PC-9 (cell line): ENCODE data around the gene CDH13. TPM values are rescaled to one million over a fixed set of nuclear protein-coding genes. Genes with fewer than 3 reads are reported as not detected.

Experiments used
- BruUV-seq: library from RNA; stranded (reverse); fragments of 400-500 nt; replicated peaks from 2 replicates; lab custom pipeline; 2021; lab: Mats Ljungman, UMichigan
- CTCF ChIA-PET: fragments of 300-600 bp; sonication (Branson Sonifier 250); formaldehyde crosslinking; loops from one replicate; lab custom pipeline; 2022; ENCODE audit warnings: antibody characterized with exemption; lab: Charles Lee
- POLR2A ChIA-PET: fragments of 300-600 bp; sonication (Branson Sonifier 250); formaldehyde crosslinking; loops from one replicate; lab custom pipeline; 2022; ENCODE audit warnings: antibody characterized with exemption; ENCODE audit not compliant: unreplicated experiment; lab: Charles Lee
- DNase-seq, 2 experiments: peaks; one replicate each; pipeline versions ENCODE4 v3.0.0 to v3.0.0-alpha.2; 2015 to 2022; ENCODE audit warnings: mixed read lengths in 1 of 2
- H2AFZ ChIP-seq: fragments of 200-600 bp; sonication (generic); 2 replicates; pipeline ENCODE4 v1.8.1; 2017; ENCODE audit warnings: antibody characterized with exemption
- H3F3A ChIP-seq: fragments of 200-600 bp; sonication (generic); 2 replicates; pipeline ENCODE4 v1.8.1; 2017; ENCODE audit warnings: antibody characterized with exemption, mild to moderate bottlenecking, low read depth; ENCODE audit not compliant: insufficient read depth
- H3K27ac ChIP-seq: fragments of 200-600 bp; sonication (generic); 2 replicates; pipeline ENCODE4 v1.6.1; 2016; ENCODE audit warnings: mixed run types
- H3K27me3 ChIP-seq: fragments of 200-600 bp; sonication (generic); 2 replicates; pipeline ENCODE4 v1.6.1; 2016; ENCODE audit warnings: low read depth, mixed run types; ENCODE audit not compliant: insufficient read depth
- H3K36me3 ChIP-seq: fragments of 200-600 bp; sonication (generic); 2 replicates; pipeline ENCODE4 v1.6.1; 2016; ENCODE audit warnings: low read depth, mixed run types
- H3K4me1 ChIP-seq: fragments of 200-600 bp; sonication (generic); replicated peaks from 2 replicates; pipeline ENCODE4 v1.6.1; 2016; ENCODE audit warnings: mixed run types; ENCODE audit not compliant: insufficient read depth
- H3K4me2 ChIP-seq: fragments of 200-600 bp; sonication (generic); 2 replicates; pipeline ENCODE4 v1.6.1; 2017; ENCODE audit warnings: mixed run types
- H3K4me3 ChIP-seq: fragments of 200-600 bp; sonication (generic); 2 replicates; pipeline ENCODE4 v1.6.1; 2016; ENCODE audit warnings: mixed run types
- H3K79me2 ChIP-seq: fragments of 200-600 bp; sonication (generic); 2 replicates; pipeline ENCODE4 v1.6.1; 2017; ENCODE audit warnings: low read depth, mixed run types
- H3K9me2 ChIP-seq: fragments of 200-600 bp; sonication (generic); 2 replicates; pipeline ENCODE4 v1.8.1; 2017; ENCODE audit warnings: mild to moderate bottlenecking; ENCODE audit not compliant: insufficient read depth
- H3K9me3 ChIP-seq: fragments of 200-600 bp; sonication (generic); 2 replicates; pipeline ENCODE4 v1.8.1; 2016; ENCODE audit warnings: low read depth; ENCODE audit not compliant: insufficient read depth
- H4K20me1 ChIP-seq: fragments of 200-600 bp; sonication (generic); 2 replicates; pipeline ENCODE4 v1.8.1; 2017; ENCODE audit not compliant: insufficient read depth
- CTCF ChIP-seq: fragments of 200-600 bp; sonication (generic); conservative IDR thresholded peaks from 2 replicates; pipeline ENCODE4 v1.6.1; 2017; ENCODE audit warnings: mixed run types, antibody characterized with exemption, mild to moderate bottlenecking, moderate library complexity
- EZH2 ChIP-seq: fragments of 200-600 bp; sonication (generic); IDR thresholded peaks from 2 replicates; pipeline ENCODE4 v1.8.0; 2017; ENCODE audit warnings: antibody characterized with exemption, low read depth
- intact Hi-C: fragments of 100-400 bp; cut with micrococcal nuclease; formaldehyde crosslinking; loops from one replicate; pipeline ENCODE4 v1.10.0; 2022; ENCODE audit not compliant: unreplicated experiment
- total RNA-seq: library from RNA; stranded (reverse); gene quantifications from 2 replicates; pipeline ENCODE4 v1.2.3, GENCODE V29; 2021

The CDH13 gene
- total RNA-seq, 1 experiment from 2014 or later: 0.24 TPM

DNA sequence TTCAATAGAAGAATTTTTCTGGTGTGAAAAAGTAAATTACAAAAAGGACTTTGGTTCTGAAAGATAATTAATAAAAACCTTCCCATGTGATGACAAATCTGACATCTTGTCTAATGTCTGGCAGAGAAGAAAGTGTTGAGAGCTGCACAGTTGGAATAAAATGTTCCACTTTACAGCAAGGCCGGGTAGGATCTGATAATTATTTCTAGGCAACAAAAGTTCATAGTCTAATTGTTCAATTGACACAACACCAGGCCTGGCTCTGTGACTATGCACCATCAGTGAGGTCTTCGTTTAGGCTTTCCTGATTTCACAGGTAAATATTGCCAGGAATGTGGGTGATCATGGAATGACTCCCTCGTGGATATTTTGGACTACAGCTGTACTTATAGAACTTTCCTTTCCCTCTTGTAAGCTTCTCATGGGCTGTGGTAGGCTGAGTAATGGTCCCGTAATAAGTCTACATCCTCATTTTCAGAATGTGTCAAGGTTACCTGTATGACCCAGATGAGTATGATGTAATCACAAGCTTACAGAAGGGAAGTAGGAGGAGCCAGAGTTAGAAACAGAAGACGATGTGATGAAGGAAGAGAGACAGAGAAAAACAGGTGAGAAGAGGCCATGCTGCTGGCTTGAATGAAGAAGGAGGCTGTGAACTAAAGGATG is 217.0 kb downstream of the CDH13 start:
- no peaks in the 10 kb centered on the region for H3K4me1 ChIP-seq
- no peaks in the 10 kb centered on the region for H4K20me1 ChIP-seq
- POLR2A ChIA-PET: no interaction called here
- H3K9me3 ChIP-seq: no peaks in the 10 kb centered on the region
- peaks cover 7% of the 10 kb centered on the region; the same call in 1 of the 2 replicates for H3K27me3 ChIP-seq
- BruUV-seq: no TSS peak
- no peak overlapping the region for H3K4me2 ChIP-seq
- H3F3A ChIP-seq: no peaks in the 10 kb centered on the region
- no peaks in the 10 kb centered on the region for H3K9me2 ChIP-seq
- no peak overlapping the region for H3K4me3 ChIP-seq
- H3K27ac ChIP-seq: no peak overlapping the region
- CTCF ChIA-PET: no interaction called here
- no peaks in the 10 kb centered on the region for H3K36me3 ChIP-seq
- intact Hi-C loops: no loop called here
- DNase-seq: no peak
- H2AFZ ChIP-seq: no peak overlapping the region
- TF ChIP-seq CTCF (no peak), EZH2 (no peak)
- H3K79me2 ChIP-seq: no peaks in the 10 kb centered on the region

DNA sequence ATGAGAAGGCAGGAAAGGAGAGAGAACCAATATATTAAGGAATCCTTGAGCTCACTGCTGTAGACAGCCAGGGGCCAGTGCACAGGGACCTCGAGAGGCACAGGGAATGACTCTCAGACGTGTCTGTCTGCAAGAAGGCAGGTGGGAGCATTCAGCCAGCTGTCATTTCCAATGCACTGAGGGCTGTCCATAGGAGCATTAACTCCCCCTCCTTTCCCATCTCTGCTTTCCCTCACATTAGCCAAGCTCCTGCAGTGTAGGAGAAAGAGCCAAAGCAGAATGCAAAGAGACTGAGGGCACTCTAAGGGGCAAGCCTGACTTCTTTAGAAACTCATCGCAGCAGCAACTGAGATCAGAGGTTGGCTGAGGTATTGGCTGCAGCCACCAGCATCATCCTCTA is 218.3 kb downstream of the CDH13 start:
- Histone ChIP-seq H3K4me3 (no peak overlapping the region), H3K27ac (no peak overlapping the region), H3K9me3 (no peaks in the 10 kb centered on the region), H3K4me2 (no peak overlapping the region), H3K36me3 (no peaks in the 10 kb centered on the region), H3K9me2 (no peaks in the 10 kb centered on the region), H2AFZ (no peak overlapping the region), H3K79me2 (no peaks in the 10 kb centered on the region), H3K4me1 (no peaks in the 10 kb centered on the region), H4K20me1 (no peaks in the 10 kb centered on the region), H3F3A (no peaks in the 10 kb centered on the region), H3K27me3 (peaks cover 7% of the 10 kb centered on the region; the same call in 1 of the 2 replicates)
- DNase-seq: no peak
- no peak for TF ChIP-seq EZH2
- TF ChIP-seq CTCF: no peak
- no TSS peak for BruUV-seq
- ChIA-PET CTCF (no interaction called here), POLR2A (no interaction called here)
- intact Hi-C loops: no loop called here

GRCh38 chr16:82846806-82847205 is 220.0 kb downstream of the CDH13 start:
- CTCF ChIA-PET: no interaction called here
- intact Hi-C loops: no loop called here
- BruUV-seq: no TSS peak

More at GRCh38 chr16:82846806-82847205, 220.0 kb downstream of the CDH13 start:
- no peak overlapping the region for H3K4me3 ChIP-seq
- H3K9me3 ChIP-seq: no peaks in the 10 kb centered on the region
- no peak for TF ChIP-seq CTCF
- TF ChIP-seq EZH2: no peak
- no peaks in the 10 kb centered on the region for H3K9me2 ChIP-seq
- no peak overlapping the region for H3K4me2 ChIP-seq
- no peak overlapping the region for H2AFZ ChIP-seq
- peaks cover 7% of the 10 kb centered on the region; the same call in 1 of the 2 replicates for H3K27me3 ChIP-seq
- H3K27ac ChIP-seq: no peak overlapping the region
- DNase-seq: no peak
- H3F3A ChIP-seq: no peaks in the 10 kb centered on the region
- H4K20me1 ChIP-seq: no peaks in the 10 kb centered on the region
- no peaks in the 10 kb centered on the region for H3K4me1 ChIP-seq
- H3K79me2 ChIP-seq: no peaks in the 10 kb centered on the region
- POLR2A ChIA-PET: no interaction called here
- H3K36me3 ChIP-seq: no peaks in the 10 kb centered on the region
